H1 (cell line): ENCODE results near the gene ZNF367. TPM values are rescaled to one million over a fixed set of nuclear protein-coding genes. Genes with fewer than 3 reads are reported as not detected.

ENCODE experiments used
- ATF2 ChIP-seq: IDR thresholded peaks from 2 replicates; pipeline ENCODE4 v1.6.1; 2012; ENCODE audit warnings: low read length, inconsistent platforms
- CHD7 ChIP-seq: fragments of 300-600 bp; sonication (generic); IDR thresholded peaks from 2 replicates; pipeline ENCODE4 v1.7.1; 2012; ENCODE audit warnings: low read length, moderate library complexity, mild to moderate bottlenecking, inconsistent platforms; ENCODE audit not compliant: insufficient replicate concordance
- CREB1 ChIP-seq: IDR thresholded peaks from 2 replicates; pipeline ENCODE4 v1.6.1; 2012; ENCODE audit warnings: inconsistent platforms
- GABPA ChIP-seq: IDR thresholded peaks from 2 replicates; pipeline ENCODE4 v1.6.1; 2011; ENCODE audit warnings: mild to moderate bottlenecking, low read length, moderate library complexity, borderline replicate concordance; ENCODE audit not compliant: insufficient read depth
- GTF2F1 ChIP-seq: IDR thresholded peaks from 2 replicates; pipeline ENCODE4 v1.6.1; 2012; ENCODE audit warnings: low read depth, low read length, improper control_type of control experiment, borderline replicate concordance
- JUND ChIP-seq: IDR thresholded peaks from 2 replicates; pipeline ENCODE4 v1.6.1; 2011; ENCODE audit warnings: mild to moderate bottlenecking, improper control_type of control experiment, low read length
- SIX5 ChIP-seq: IDR thresholded peaks from 2 replicates; pipeline ENCODE4 v1.6.1; 2011; ENCODE audit warnings: mild to moderate bottlenecking, low read depth, low read length
- SP2 ChIP-seq: IDR thresholded peaks from 2 replicates; pipeline ENCODE4 v1.6.1; 2012; ENCODE audit warnings: mild to moderate bottlenecking, low read length, inconsistent platforms
- SRF ChIP-seq: IDR thresholded peaks from 2 replicates; pipeline ENCODE4 v1.6.1; 2011; ENCODE audit warnings: mild to moderate bottlenecking, low read depth, low read length, moderate library complexity
- polyA plus RNA-seq, 7 experiments: library from polyadenylated mRNA; depleted of rRNA in 3 of 7; stranded (reverse) in 5 of 7; unstranded in 2 of 7; fragments of >200 nt in 5 of 7; fragments of 200-250 nt in 2 of 7; gene quantifications; 1 replicate in 5 of 7; 2 replicates in 1 of 7; 4 replicates in 1 of 7; pipeline versions ENCODE4 v1.2.1 to v1.2.3, GENCODE V29; 2011 to 2013; ENCODE audit warnings: missing spikeins in 2 of 7, mixed read lengths in 2 of 7
- total RNA-seq: library from RNA; stranded (reverse); fragmentation: NEBNext Ultra II Directional; extraction: Animal tissue kit (Norgen Biotek cat#: 25700); gene quantifications from 2 replicates; pipeline ENCODE4 v1.2.1, GENCODE V29; 2021

The ZNF367 gene
- total and polyA plus RNA-seq, 2 of the 8 experiments (the other 6 are each of a cell fraction or from before 2014, with no cell fraction given), result 2.2 to 8.2 TPM

GRCh38 chr9:96408409-96409280, 9.5 kb downstream of the ZNF367 start (continued):
- TF ChIP-seq CHD7 (no peak), SIX5 (no peak), ATF2 (no peak), CREB1 (no peak), SRF (no peak), GTF2F1 (no peak), GABPA (no peak), JUND (no peak), SP2 (no peak)
